ENCODE data around the gene NFATC3. TPM values are rescaled to one million over a fixed set of nuclear protein-coding genes. Genes with fewer than 3 reads are reported as not detected.
"Not testable (repeated sequence)": the region's sequence is repeated elsewhere in the genome, so short reads cannot be mapped to it uniquely, and the experiment has no call there.

The NFATC3 gene
- total RNA-seq, 1 donor from 2014 or later: 22.9 TPM

DNA sequence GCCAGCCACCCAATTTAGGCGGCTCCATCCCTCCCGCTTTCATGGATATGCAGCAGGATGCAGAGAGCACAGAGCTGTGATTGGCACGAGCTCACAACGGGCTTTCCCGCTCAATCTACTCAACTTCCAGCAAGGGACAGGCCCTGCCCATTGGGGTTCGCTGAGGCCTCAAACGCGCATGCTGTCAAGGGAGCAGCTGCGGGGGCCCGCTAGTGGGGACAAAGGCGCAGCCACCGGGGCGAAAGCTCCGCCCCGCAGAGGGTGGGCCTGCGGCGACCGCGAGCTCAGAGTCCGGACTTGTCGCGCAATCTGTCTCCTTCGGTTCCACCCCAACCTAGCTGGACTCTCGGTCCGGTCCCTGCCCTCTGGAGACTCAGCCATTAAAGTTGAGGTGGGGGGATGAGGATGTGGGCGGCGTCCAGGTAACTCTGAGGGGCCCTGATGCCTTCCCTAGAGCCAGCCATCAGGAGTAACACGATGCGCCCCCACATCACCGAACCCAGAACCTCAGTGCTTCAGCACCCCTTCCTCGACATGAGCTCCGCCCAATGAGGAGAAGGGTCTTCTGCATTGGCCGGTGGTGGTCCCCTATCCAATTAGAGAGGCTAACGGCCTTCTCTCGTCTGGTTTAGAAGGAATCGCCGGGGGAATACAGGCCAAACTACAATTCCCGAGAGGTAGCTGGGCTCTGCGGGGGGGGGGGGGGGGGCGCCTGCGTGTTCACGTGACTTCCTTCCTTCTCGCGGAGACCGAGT lies 489 bp upstream of the NFATC3 start:
- DNase-seq (ENCODE audit: low spot score): peak; percentile 94
- intact Hi-C loops (cut with DNase I): no loop called here

DNA sequence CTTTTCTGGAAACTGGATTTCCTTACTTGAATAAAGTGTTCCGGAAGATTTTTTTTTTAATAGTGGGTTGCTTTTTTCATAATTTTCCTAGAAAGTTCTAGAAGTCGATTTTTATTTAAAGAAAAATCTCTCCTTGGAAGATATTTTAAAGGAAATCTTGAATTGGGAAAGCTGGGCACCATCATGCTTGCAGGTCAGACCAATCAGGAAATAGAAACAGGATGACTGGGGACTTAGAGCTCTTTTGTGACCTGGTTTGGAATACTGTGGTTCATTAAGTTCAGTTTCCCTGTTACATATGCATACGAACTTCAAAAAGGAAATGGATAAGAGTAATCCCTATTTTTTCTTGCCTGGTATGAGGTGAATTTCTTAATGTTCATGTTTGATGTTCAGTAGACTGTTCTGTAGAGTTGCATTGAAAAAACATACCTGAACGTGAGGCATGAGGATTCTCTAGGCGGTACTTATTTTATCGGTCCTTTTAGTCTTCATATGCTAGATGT lies 1.2 kb downstream of the NFATC3 start:
- no peak for DNase-seq (ENCODE audit: low spot score)
- intact Hi-C loops (cut with DNase I): no loop called here

- DNase-seq (ENCODE audit: low spot score): no peak
- intact Hi-C loops (cut with DNase I): no loop called here
These were observed 1.7 kb downstream of the NFATC3 start for GRCh38 chr16:68086860-68087268.

DNA sequence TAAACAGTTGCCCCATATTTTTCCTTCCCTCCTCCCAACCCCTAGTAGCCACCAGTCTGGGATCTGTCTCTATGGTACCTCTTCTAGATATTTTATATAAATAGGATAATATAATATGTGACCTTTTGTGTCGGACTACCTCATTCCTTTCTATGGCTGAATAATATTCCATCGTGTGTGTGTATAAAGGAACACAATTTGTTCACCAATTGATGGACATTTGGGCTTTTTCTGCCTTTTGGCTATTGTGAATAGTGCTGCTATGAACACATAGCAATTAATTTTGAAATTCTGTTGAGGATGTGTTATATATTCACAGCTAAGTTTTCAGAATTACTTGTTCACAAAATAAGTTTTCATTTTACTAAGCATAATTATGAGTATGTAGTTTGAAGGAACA lies 2.5 kb downstream of the NFATC3 start:
- intact Hi-C loops (cut with DNase I): no loop called here
- DNase-seq (ENCODE audit: low spot score): no peak

DNA sequence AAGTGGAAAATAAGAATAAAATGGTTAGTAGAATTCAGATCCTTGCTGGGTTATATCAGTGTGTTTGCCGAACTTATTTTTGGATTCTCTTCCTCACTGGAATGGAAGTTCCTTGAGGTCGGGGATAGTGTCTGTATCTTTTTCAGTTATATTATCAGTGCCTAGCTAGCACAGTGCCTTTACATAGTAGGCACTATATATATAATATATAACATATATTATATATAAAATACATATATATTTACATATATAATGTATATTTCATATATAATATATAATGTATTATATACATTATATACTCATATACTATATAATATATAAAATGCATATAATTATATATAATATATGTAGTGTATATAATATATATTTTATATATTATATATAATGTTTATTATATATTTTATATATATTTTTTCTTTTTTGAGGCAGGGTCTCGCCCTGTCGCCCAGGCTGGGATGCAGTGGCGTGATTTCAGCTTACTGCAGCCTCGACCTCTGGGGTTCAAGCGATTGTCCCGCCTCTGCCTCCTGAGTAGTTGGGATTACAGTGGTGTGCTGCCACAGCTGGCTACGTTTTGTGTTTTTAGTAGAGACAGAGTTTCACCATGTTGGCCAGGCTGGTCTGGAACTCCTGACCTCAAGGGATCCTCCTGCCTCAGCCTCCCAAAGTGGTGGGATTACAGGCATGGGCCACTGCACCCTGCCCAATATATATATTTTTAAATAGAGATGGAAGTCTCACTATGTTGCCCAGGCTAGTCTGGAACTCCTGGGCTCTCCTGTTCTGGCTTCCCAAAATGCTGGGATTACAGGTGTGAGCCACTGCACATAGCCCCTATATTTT lies 3.2 kb downstream of the NFATC3 start:
- DNase-seq (ENCODE audit: low spot score): no peak
- intact Hi-C loops (cut with DNase I): no loop called here

DNA sequence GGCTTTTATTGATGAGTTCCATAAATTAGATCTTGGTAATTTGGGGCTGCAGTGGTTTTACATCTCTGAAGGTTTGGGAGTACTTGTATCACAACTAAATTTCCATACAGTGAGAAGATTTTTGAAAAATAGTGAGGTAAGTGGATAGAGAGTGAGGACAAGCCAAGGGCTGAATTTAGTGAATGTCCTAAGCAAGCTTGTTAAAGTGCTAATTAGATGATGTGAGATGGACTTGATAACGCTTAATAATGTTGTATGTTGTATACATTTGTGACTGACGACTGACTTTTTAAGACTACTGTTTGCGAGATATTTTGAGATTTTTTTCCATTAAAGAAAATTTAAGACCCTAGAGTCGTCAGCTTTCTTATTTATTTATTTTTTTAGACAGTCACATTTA lies 3.9 kb downstream of the NFATC3 start:
- intact Hi-C loops (cut with DNase I): no loop called here
- no peak for DNase-seq (ENCODE audit: low spot score)

- intact Hi-C loops (cut with DNase I): no loop called here
These were observed 5.0 kb downstream of the NFATC3 start for GRCh38 chr16:68090130-68090529.

DNA sequence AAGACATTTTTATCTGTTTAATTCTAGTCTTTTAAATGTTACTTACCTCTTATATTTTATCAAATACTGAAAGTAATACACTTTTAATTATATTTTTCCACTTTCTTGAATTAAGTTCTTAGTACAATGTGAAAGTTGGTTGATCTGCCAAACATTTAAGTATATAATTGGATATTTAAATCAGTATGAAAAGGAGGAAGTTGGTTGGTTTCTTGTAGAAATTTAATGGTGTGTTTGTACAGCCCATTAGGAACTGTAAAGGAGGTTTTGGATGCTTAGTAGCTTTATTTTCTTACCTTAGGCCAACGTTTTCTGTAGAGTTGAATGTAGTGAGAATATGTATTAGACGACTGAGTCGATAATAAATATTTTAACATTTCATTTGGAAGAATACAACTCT lies 5.4 kb downstream of the NFATC3 start:
- intact Hi-C loops (cut with DNase I): no loop called here
- no peak for DNase-seq (ENCODE audit: low spot score)

More at GRCh38 chr16:68090130-68090529, 5.0 kb downstream of the NFATC3 start:
- DNase-seq (ENCODE audit: low spot score): no peak

GRCh38 chr16:68091380-68092261 lies 6.5 kb downstream of the NFATC3 start:
- intact Hi-C loops (cut with DNase I): no loop called here
- no peak for DNase-seq (ENCODE audit: low spot score)

- DNase-seq (ENCODE audit: low spot score); intact Hi-C loops (cut with DNase I): not testable (repeated sequence)
These were observed 7.1 kb downstream of the NFATC3 start for GRCh38 chr16:68092275-68092674.

- no peak for DNase-seq (ENCODE audit: low spot score)
- intact Hi-C loops (cut with DNase I): loop anchor here (2.0 kb wide), 1 partner anchor 137 kb away; no protein-coding TSS in a partner anchor
These were observed 8.8 kb downstream of the NFATC3 start for GRCh38 chr16:68093816-68094613.

DNA sequence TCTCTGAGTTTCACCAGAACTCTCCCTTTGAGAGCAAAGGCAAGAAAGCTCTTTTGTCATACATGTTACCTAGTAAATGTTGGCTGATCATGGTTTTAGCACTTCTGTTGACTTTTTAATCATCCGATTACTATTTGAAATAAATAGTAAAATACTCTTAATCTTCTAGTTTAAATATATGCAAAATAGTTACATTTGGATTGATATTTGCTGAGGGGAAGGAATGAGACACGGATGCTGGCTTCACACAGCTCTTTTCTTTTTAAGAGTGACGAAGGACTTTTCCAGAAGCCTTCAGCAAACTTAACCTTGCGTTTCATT lies 9.4 kb downstream of the NFATC3 start:
- no peak for DNase-seq (ENCODE audit: low spot score)
- intact Hi-C loops (cut with DNase I): loop anchor here (2.0 kb wide), 1 partner anchor 136 kb away; no protein-coding TSS in a partner anchor

GRCh38 chr16:68096491-68096890 lies 11.3 kb downstream of the NFATC3 start:
- intact Hi-C loops (cut with DNase I): no loop called here
- DNase-seq (ENCODE audit: low spot score): no peak

DNA sequence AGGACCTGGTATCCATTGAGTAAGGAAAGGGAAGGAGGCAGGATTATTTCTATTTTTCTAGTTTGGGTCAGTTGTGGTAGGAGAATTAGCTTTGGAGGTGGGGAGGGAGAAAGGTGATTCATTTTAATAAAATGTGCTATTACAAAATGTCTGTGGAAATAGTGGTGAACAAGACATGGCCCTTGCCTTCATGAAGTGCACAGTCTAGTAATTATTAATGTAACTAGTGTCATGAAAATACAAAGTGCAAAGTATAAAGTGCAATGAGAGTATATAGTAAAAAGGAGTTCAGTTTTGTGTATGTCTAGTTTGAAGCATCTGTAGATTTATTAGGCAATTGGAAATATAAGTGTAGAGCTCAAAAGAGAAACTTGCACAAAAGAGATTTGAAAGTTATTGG lies 11.9 kb downstream of the NFATC3 start:
- intact Hi-C loops (cut with DNase I): no loop called here
- DNase-seq (ENCODE audit: low spot score): no peak

DNA sequence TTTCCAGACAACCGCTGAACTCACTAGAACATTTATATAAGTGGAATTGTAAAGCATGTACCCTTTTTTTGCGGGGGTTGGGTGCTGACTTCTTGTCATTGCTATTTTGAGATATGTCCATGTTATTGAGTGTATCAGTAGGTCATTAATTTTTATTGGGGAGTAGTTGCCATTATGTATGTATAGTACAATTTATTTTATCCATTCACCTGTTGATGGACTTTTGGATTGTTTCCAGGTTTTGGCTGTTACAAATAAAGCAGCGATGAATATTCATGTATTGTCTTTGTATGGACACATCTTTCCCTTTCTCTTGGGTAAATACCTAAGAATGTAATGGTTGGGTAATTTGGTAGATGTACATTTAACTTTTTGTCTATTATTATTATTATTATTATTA lies 12.7 kb downstream of the NFATC3 start:
- intact Hi-C loops (cut with DNase I): no loop called here

GRCh38 chr16:68100488-68100887 lies 15.3 kb downstream of the NFATC3 start:
- DNase-seq (ENCODE audit: low spot score): no peak
- intact Hi-C loops (cut with DNase I): no loop called here

More for the DNA sequence above, 12.7 kb downstream of the NFATC3 start:
- DNase-seq (ENCODE audit: low spot score): no peak

- DNase-seq (ENCODE audit: low spot score): no peak
- intact Hi-C loops (cut with DNase I): no loop called here
These were observed 20.4 kb downstream of the NFATC3 start for GRCh38 chr16:68105611-68106010.

GRCh38 chr16:68107230-68107928 lies 22.2 kb downstream of the NFATC3 start:
- intact Hi-C loops (cut with DNase I); DNase-seq (ENCODE audit: low spot score): not testable (repeated sequence)
